TTC549 (cell line): ENCODE measurements around the gene METTL1.

ENCODE experiments used
- FAIRE-seq: peaks from 2 replicates; lab custom pipeline; 2012; peaks lifted over from hg19 to GRCh38; lab: Jason Lieb, UNC

METTL1 gene

DNA sequence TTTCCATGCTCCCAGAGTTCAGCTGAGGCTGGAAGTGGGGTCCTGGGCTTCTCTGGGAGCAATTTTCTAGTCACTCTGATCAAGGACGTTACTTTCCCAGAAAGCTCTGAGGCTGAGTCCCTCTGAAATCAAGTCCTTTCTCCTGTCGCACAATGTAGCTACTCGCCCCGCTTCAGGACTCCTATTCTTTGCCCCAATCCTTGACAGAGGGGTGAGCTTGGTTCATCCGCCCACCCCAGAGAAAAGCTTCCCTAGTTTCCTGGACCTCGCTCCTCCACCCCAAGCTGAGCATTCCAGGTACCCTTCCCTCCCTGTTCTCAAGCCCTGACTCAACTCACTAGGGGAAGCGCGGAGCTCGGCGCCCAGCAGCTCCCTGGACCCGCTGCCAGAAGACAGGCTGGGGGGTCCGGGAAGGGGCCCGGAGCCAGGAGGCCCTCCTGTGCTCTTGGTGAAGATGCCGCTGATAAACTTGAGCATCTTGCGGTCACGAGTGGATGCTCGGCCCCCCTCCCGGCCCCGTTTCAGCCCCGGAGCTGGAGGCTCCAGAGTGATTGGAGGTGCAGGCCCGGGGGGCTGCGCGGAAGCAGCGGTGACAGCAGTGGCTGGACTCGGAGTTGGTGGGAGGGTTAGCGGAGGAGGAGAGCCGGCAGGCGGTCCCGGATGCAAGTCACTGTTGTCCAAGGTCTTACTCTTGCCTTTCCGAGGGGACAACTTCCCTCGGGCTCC lies 35.0 kb downstream of the METTL1 start:
- FAIRE-seq: no peak

DNA sequence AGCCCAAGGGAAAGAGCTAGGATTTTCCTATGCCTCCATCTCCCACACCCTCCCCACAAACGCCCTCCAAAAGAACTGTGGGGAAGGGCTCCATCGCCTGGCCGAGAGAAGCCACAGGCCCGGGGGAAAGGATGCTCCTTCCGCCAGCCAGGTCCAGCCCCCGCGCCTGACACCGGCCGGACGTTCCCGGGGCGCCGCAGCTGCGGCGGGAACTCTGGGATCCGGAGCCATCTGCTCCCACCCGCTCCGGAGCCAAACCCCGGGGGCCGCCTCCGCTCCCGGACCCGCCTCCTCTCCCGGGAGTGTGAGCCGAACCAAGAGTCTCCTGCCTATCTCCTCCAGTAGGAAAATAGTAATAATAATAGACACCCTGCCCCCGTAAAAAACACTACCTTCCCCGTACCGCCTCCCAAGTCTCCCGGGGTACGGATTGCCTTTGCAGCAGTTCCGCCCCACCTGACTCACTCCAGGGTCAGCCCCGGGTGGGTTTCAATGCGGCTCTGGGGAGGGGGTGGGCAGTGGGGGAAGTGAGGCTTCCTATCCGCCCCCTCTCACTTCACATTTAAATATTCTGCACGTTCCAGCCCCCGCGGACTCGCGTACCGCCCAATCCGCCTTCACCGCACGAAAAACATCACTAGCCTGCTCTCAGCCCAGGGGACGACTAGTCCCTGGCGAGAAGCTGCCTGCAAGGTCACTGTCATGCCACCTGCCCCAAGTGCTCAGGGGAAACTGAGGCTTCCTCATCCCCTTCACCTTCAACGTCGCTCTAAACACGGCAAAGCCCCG lies 35.8 kb downstream of the METTL1 start:
- no peak for FAIRE-seq

DNA sequence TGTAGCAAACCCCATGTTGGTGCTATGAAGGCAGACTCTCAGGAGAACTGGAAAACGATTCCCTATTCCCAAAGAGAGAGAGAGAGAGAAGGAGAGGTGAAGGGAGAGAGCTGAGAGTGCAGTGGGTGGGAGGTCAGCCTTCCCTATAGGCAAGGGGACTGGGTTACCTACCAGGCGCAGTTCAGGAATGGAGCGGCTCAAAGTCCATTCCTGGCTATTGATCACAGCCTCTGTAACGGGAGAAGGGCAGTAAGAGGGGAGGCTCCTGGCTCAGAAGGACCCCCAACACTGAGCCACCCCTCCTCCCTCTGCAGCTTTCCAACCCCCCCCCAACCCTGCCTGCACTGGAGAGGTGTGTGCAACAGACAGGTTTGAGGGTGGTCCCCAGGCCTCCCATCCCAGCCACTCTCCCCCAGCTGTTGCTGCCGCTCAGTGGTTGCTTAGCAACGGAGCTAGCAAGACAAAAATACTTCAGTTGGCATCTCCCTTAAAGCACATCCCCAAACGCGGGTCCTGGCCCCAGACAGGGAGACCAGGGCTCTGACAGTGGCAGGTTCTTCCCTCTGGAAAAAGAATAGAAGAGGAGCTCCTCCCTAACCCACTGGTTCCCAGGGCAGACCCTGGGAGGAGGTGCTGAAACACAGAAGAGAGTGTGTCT lies 36.6 kb downstream of the METTL1 start:
- FAIRE-seq: no peak

DNA sequence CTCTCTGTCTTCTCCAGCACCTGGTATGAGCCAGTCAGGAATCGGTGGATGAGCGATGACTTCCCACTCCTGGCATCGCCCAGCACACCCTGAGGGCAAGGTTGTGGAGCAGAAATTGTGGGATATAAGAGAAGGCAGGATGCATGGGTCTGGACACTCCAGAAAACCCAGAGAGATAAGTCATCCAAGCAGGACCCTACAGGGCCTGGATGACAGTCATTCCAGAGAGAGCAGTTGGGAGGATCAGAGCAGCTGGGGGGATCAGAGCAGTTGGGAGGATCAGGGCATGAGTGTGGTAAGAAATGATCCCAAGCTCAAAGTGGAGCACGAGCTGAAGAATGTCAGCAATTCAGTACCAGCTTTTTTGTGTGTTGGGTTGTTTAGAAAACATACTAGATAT lies 37.3 kb downstream of the METTL1 start:
- FAIRE-seq: no peak

DNA sequence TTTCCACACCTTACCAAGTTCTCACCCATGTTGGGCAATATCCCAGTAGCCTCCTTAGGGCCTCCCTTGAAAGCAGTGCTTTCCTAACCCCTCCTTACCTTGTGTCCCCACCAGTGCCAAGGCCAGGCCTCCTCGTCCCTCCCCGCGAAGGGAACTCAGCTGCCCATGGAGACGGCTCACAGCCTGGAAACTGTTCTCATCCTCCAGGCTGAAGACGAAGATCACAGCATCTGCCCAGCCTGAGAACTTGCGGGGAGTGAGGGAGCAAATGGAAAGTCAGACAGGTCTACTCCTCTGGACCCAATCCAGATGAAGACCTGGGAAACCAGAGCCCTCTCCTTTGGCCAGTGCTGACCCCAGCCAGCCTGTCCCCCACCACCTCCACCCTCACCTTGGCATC lies 38.0 kb downstream of the METTL1 start:
- no peak for FAIRE-seq

DNA sequence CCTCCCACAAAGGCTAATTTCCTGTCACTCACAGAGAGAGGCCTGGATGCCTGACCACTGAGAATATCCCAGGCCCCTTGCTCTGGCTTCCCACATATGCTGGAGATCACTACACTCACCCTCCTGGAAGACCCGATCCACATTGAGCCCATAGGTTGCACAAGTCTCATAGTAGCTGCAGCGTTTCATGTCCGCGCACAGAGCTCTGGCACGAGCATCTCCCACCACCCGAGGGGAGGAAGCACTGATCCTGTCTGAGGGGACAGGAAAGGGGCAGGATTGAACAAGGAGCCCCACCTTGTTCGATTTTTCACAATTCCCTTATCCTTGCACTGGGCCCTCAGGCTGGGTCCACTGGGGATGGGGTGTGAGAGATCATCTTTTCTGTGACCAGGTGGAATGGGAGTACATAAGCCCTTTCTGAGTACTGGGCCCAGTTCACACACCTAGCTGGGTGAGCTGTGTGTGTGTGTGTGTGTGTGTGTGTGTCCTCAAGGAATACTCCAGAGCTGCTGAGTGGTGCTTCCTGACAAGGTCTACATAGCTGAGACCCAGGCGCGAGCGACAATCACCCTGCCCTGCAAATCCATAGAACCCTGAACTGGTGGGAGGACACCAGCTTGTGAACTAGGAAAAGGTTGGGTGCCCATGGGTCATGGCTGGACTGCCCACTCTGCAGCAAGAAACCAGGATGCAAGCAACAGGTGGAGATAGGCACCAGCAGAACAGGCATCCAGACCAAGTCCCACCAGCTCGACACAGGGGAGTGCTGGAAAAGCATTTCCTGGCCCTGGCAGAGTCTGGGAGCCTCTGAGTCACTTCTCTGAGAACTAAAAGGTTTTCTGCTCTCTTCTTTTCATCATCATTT lies 38.9 kb downstream of the METTL1 start:
- FAIRE-seq: no peak

DNA sequence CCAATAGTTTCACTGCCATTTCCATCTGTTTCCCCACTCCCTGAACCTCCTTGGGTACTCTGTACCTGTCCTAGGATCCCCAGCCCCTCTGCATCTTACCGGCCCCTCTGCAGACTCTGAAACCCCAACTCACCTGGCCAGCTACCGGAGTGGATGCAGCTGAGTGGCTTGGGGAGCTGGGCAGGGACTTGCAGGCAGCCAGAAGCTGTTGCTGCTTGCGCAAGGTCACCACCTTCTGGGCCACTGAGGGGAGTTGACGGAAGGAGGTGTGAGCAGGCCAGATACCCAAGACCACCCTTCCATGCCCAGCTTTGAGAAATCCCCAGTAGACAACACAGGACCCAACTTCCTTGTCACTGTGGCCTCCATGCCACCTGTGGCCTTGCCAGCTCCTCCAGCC lies 39.6 kb downstream of the METTL1 start:
- FAIRE-seq: no peak

DNA sequence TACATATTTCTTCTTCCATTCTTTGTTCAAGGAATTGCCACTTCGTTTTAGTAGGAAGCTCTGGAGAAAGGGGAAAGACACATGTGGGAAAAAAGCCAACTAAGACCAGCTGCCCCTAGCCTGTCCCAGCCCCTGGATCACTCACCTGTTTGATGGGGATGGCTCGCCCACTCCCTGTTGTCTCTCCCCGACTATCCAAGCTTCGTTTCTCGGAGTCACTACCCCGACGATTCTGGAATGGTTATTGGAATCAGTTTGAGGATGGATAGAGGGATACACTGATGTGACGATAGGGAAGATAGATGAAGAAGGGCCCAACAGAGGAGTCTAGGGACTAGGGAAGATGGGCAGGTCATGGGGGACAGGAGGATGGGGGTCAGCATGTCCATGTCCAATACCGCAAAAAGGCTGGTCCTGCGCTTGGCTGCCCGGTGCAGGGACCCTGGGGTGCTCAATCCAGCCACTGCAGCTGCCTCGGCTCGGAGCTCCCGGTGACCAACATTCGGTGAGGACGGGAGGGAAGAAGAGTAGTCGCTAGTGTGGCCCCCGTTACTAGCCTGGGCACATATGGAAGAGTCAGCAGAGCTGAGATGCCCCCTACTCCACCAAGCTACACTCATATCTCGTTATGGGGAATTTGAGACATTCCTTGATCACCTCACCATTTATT lies 40.4 kb downstream of the METTL1 start:
- FAIRE-seq: no peak

DNA sequence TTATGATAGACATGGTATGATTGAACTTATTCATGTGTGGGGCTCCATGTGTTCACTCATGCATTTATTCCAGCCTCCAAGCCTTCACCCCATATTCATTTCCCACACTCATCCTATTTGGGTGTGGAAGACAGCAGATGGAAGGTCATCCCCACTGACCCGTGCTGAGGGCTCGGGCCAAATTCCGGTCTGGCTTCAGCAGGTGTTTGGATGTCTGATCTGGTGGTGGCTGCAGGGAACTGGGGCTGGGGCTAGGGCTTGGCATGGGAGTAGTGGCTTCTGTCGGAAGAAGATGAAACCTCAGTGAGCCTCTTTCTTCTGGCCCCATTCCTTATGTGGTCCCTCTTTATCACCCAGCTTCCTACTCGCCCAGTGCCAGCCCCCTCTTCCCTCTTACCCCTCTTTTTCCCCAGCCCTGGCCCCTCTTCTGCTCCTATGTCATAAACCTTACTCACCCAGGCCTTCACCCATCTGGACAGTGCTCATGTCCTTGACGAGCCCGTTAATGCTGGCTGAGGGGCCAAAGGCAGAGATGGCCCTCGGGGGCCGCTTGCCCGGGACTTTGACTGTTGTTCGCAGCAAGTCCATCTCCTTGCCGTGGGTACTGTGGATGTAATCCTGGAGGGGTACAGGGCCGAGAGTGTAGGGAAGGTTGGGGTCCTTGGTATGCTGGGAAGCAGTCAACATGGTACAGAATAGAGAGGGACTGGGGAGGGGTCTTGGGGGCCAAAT lies 41.4 kb downstream of the METTL1 start:
- no peak for FAIRE-seq

DNA sequence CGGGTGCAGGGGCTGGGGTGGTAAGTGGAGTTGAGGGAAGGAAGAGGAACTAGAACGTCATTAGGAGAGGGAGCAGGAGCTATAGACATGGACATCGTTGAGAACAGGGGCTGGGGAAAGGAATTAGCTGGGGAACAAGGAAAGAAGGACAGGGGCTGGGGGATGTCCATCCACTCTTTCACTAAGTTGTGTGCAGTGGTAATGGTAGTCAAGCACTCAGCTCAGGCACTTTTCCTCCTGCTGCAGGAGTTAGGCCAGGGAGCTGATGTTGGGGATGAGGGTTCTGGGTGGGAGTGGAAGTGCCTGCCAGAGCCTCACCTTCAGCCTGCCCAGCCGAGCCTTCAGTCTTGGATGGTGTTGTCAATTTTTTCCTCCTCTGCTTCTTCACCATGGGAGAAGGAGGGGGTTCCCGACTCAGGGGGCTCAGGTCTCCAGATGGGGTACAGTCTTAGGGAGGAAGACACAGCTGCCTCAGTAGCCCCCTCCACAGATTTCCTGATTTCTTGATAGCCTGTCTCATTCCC lies 42.5 kb downstream of the METTL1 start:
- no peak for FAIRE-seq

DNA sequence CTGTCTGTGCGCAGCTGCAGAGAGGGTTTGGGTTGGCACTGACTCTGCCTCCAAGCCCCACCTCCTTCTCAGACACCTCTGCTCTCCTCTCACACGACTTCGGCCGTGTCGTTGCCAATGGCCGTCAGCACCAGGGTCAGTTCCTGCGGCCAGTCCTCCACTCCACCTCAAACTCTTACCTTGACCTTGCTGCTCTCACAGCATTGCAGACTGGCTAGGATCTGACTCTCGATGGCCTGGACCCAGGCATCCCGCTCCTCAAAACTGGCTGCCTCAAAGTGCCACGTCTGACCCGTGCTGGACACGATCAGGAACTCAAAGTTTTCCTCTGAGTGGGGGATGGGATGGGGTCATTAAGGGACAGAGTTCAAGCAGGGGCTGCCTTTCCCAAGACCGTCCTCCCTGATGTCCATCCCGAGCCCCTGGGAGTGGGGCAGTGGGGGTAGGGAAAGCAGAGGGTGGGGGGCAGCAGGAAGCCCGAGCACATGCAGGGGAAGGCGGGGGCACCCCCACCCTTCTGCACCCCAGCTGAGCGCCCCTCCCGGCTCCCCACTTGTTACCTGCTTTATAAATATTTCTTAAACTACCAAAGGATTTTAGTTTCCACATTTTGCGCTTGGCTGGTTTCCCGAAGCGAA lies 44.0 kb downstream of the METTL1 start:
- no peak for FAIRE-seq

DNA sequence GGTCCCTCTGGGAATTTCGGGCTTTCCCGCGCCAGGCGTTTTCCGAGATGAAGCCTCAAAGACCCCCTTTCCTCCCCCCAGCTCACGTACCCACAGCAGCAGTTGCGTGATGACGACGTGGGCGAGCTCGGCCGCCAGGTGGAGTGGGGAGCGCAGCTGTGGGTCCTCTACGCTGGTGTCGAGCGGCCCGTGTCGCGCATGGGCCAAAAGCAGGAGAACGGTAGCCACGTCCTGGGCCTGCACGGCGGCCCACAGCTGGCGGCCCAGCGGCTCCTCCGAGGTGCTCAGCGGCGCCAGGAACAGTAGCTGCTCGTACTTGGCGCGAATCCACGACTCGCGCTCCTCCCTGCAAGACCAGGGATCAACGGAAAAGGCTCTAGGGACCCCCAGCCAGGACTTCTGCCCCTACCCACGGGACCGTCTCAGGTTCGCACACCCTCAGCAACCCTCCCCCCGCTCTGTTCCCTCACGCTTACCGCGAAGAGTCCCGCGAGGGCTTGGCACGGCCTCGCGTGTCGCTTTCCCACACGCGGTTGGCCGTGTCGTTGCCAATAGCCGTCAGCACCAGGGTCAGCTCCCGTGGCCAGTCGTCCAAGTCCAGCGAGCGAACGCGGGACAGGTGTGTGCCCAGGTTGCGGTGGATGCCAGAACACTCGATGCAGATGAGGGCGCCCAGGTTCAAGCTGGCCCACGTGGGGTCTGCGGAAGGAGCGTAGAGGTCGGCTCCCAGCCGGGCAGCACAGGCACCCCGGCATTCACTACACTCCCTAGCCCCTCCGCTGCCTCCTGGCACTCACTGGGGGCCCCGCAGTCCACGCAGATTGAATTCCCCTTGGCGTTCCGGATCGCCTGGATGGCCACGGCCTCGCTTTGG lies 44.8 kb downstream of the METTL1 start:
- no peak for FAIRE-seq

DNA sequence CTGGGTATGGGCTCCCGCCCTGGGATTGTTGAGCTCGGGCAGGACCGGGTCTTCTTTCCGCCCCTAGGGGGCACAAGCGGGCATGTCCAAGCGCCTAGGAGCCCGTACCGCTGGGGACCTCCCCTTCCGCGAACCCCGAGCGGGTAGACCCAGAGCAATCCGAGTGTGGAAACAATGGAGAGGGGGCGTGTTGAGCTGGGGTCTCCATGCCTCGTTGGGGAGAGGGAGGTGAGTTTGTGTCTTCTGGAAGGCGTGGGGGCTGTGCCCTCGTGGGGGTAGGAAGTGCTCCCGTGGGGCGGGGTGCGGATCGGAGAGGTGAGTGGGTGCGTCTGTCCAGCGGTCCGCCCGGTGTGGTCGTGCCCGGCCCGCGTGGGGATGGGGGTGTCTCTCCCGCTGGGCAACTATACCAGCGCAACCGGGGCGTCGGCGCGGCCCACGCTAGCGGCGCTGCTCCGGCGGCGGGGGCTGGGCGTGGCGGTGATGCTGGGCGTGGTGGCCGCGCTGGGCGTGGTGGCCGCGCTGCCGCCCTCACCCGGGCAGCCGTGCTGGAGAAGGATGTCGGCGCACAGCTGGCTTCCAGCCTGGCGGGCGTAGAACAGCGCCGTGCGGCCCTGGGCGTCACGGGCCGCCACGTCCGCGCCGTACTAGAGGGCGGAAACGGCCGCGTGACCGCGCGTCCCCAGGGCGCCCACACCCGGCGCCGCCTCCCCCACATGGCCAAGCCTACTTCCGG lies 45.6 kb downstream of the METTL1 start:
- no peak for FAIRE-seq

DNA sequence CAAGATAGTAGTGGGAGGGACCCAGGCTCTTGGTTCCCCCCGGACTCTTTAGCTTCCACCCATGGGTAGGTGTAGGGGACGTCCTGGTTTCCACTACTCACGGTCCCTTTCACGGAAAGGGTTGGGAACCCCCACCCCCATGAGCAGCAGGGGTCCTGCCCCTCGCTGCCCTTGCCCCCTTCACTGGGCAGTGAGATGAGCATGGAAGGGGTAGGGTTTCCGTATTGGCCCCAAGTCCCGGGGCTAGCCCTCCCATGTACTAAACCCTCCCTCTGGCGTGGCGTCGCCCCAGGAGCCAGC lies 46.1 kb downstream of the METTL1 start:
- no peak for FAIRE-seq

DNA sequence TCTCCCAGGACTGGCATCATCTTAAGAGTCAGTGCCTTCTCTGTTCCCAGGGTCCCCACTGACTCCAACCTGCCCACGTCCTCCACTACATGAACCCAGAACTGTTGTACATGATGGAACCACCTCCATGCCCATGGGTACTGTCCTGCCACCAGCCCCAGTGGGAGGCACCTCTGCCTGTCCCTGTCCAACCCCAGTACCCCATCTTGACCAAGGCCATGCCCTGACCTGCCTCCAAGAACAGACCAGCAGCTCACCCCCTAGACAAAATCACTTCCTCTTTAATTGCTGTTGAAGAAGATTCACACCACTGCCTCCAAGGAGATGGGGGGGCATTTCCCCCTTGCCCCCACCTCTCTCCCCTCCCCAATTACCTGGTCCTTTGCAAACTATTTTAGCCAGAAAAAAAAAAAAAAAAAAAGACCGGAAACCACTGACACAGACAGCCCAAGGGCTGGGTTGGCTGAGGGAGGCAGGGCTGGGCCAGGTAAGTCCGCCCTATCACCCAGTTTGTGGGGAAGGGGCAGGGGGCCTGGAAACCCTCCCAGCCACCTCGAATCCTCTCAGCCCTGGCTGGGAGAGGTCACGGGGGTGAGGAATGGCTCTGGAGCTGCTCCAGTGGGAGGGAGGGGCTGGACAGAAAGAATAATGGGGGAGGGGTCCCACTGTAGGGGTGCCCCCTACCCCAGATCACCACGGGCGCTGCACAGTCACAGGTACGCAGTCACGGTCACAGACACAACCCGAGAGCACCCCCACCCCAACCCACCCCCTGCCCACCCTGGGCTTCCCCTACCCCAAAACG lies 46.8 kb downstream of the METTL1 start:
- no peak for FAIRE-seq

DNA sequence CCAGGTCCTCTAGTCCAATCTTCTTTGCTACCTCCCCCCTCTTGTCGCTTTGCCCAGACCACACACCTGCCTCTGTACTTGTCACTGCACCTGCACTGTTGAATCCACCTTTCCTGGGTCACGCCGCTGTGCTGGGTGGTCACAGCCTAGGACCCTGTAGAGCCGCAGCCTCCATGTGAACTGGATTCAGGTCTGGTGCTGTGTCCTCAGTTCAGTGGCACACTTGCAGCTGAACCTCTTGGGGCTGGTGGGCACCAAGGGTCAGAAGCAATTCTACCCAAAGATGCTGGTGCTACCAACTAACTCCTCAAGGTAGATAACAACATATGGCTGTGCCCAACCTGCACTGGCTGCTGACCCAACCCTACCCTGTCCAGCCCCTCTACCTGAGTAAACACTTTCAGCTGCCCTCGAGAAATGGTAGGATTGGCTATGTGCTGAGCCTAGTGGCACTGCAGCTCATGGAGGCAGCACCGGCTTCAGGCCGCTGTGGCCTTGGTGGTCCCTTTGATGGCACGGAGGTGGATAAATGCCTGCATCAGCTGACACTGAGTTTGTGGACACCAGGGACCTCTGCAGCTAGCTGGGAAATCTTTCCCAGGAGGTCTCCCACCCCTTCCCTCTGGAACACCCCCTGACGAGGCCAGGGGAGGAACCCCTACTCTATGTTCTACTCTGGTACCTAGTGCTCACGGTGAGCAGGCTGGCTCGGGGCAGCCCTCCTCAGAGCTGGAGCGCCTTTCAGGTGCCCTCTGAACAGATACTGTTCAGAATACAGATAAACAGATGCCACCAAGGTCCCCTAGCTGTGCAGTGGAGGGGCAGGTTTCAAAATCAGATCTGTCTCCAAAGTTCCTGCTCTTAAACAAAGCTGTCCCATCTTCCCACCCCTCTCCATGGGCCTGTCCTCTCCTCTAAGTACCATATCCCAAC lies 47.6 kb downstream of the METTL1 start:
- FAIRE-seq: no peak

DNA sequence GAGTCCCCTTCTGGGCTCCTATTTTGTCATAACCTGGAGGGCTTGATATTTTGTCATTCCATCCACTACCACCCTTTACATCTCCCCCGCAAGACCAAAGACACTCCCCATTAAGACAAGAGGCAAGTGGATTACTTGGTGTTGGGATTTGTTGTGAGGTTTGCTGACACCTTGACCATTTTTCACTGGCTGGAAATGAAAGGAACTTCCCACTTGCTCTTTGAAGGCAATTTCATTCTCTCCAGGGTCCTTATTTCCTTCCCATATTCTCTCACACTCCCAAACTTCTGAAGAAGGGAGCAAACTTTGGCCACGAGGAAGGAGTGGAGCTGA lies 48.3 kb downstream of the METTL1 start:
- no peak for FAIRE-seq
